Astrocyte (in vitro differentiated cells and primary cell): ENCODE results near the gene SRL. TPM values are rescaled to one million over a fixed set of nuclear protein-coding genes. Genes with fewer than 3 reads are reported as not detected.

Experiments
- DNase-seq: peaks from one replicate; pipeline ENCODE4 v3.0.0-alpha.2; 2010; ENCODE audit warnings: low read depth
- FAIRE-seq: peaks from 2 replicates; lab custom pipeline; 2011; peaks lifted over from hg19 to GRCh38; lab: Jason Lieb, UNC
- H2AFZ ChIP-seq: 2 replicates; pipeline ENCODE4 v1.6.0; 2012; ENCODE audit warnings: low read depth, low read length, inconsistent platforms
- H3K27ac ChIP-seq: 2 replicates; pipeline ENCODE4 v1.5.1; 2011; ENCODE audit warnings: low read depth, low read length, inconsistent platforms
- H3K27me3 ChIP-seq: 2 replicates; pipeline ENCODE4 v1.6.0; 2011; ENCODE audit warnings: low read length, inconsistent platforms; ENCODE audit not compliant: insufficient read depth
- H3K36me3 ChIP-seq: 2 replicates; pipeline ENCODE4 v1.5.1; 2011; ENCODE audit warnings: low read length, inconsistent platforms; ENCODE audit not compliant: insufficient read depth
- H3K4me1 ChIP-seq: 2 replicates; pipeline ENCODE4 v1.5.1; 2011; ENCODE audit warnings: low read length, inconsistent platforms; ENCODE audit not compliant: insufficient read depth
- H3K4me2 ChIP-seq: 2 replicates; pipeline ENCODE4 v1.6.0; 2012; ENCODE audit warnings: low read length, inconsistent platforms
- H3K4me3 ChIP-seq: 2 replicates; pipeline ENCODE4 v1.5.1; 2011; ENCODE audit warnings: low read depth, mild to moderate bottlenecking, low read length, inconsistent platforms; ENCODE audit not compliant: insufficient read depth
- H3K79me2 ChIP-seq: 2 replicates; pipeline ENCODE4 v1.6.0; 2012; ENCODE audit warnings: mild to moderate bottlenecking, low read length, inconsistent platforms; ENCODE audit not compliant: insufficient read depth
- H3K9ac ChIP-seq: 2 replicates; pipeline ENCODE4 v1.6.0; 2012; ENCODE audit warnings: mild to moderate bottlenecking, low read length, inconsistent platforms
- H3K9me3 ChIP-seq: 2 replicates; pipeline ENCODE4 v1.5.1; 2012; ENCODE audit warnings: low read depth, mild to moderate bottlenecking, low read length, inconsistent platforms; ENCODE audit not compliant: insufficient read depth
- H4K20me1 ChIP-seq: 2 replicates; pipeline ENCODE4 v1.6.0; 2012; ENCODE audit warnings: low read length, inconsistent platforms; ENCODE audit not compliant: insufficient read depth
- H3K27ac Mint-ChIP-seq: one replicate; pipeline ENCODE4 v1.8.0; 2021; ENCODE audit warnings: mild to moderate bottlenecking, mixed read lengths; ENCODE audit not compliant: unreplicated experiment
- H3K27me3 Mint-ChIP-seq: one replicate; pipeline ENCODE4 v1.8.0; 2021; ENCODE audit warnings: low read depth, mixed read lengths; ENCODE audit not compliant: unreplicated experiment
- H3K36me3 Mint-ChIP-seq: one replicate; pipeline ENCODE4 v1.8.0; 2021; ENCODE audit warnings: low read depth, mixed read lengths; ENCODE audit not compliant: unreplicated experiment
- H3K4me1 Mint-ChIP-seq: one replicate; pipeline ENCODE4 v1.8.0; 2021; ENCODE audit warnings: low read depth, mixed read lengths; ENCODE audit not compliant: unreplicated experiment
- H3K4me3 Mint-ChIP-seq: one replicate; pipeline ENCODE4 v1.8.0; 2021; ENCODE audit warnings: mild to moderate bottlenecking, moderate library complexity, mixed read lengths; ENCODE audit not compliant: unreplicated experiment
- H3K9me3 Mint-ChIP-seq: one replicate; pipeline ENCODE4 v1.8.0; 2021; ENCODE audit warnings: mild to moderate bottlenecking, mixed read lengths; ENCODE audit not compliant: unreplicated experiment
- CTCF ChIP-seq: IDR thresholded peaks from 2 replicates; pipeline ENCODE4 v1.5.1; 2011; ENCODE audit warnings: low read depth, mild to moderate bottlenecking, inconsistent platforms, low read length, moderate library complexity; ENCODE audit not compliant: insufficient read depth
- EZH2 ChIP-seq: IDR thresholded peaks from 2 replicates; pipeline ENCODE4 v1.6.1; 2012; ENCODE audit warnings: mild to moderate bottlenecking, low read length, inconsistent platforms; ENCODE audit not compliant: insufficient read depth
- total RNA-seq: library from RNA; stranded (reverse); gene quantifications from 2 replicates; pipeline ENCODE4 v1.2.1, GENCODE V29; 2021

SRL gene
- total RNA-seq, 1 donor from 2014 or later, result not detected

- H3K4me3 Mint-ChIP-seq, result no peak overlapping the region
- H3K27me3 ChIP-seq, result no peaks in the 10 kb centered on the region
- no peaks in the 10 kb centered on the region for H4K20me1 ChIP-seq
- H3K4me3 ChIP-seq, result no peak overlapping the region
- H3K36me3 ChIP-seq, result no peaks in the 10 kb centered on the region
- DNase-seq, result no peak
- no peak overlapping the region for H3K27ac Mint-ChIP-seq
- H3K9ac ChIP-seq, result no peak overlapping the region
- no peaks in the 10 kb centered on the region for H3K9me3 ChIP-seq
- H3K4me1 ChIP-seq, result peaks cover 7% of the 10 kb centered on the region
- H3K4me2 ChIP-seq, result no peak overlapping the region
- no peaks in the 10 kb centered on the region for H3K36me3 Mint-ChIP-seq
- no peak for FAIRE-seq
- no peaks in the 10 kb centered on the region for H3K79me2 ChIP-seq
- no peaks in the 10 kb centered on the region for H3K9me3 Mint-ChIP-seq
- TF ChIP-seq CTCF, result no peak
- TF ChIP-seq EZH2, result no peak
- H3K4me1 Mint-ChIP-seq, result peaks cover 5% of the 10 kb centered on the region
- no peak overlapping the region for H2AFZ ChIP-seq
- no peak overlapping the region for H3K27ac ChIP-seq
- peaks cover 22% of the 10 kb centered on the region for H3K27me3 Mint-ChIP-seq
These were observed 37.4 kb downstream of the SRL start for GRCh38 chr16:4204521-4204920.

GRCh38 chr16:4203748-4204147 lies 38.1 kb downstream of the SRL start:
- Histone ChIP-seq H3K4me1 (peaks cover 7% of the 10 kb centered on the region), H3K4me2 (no peak overlapping the region), H4K20me1 (no peaks in the 10 kb centered on the region), H3K9ac (no peak overlapping the region), H3K4me3 (no peak overlapping the region), H2AFZ (no peak overlapping the region), H3K9me3 (no peaks in the 10 kb centered on the region), H3K27ac (no peak overlapping the region), H3K79me2 (no peaks in the 10 kb centered on the region), H3K36me3 (no peaks in the 10 kb centered on the region), H3K27me3 (no peaks in the 10 kb centered on the region)
- DNase-seq (no peak), FAIRE-seq (no peak)
- H3K4me1 Mint-ChIP-seq, result peaks cover 5% of the 10 kb centered on the region
- no peaks in the 10 kb centered on the region for H3K36me3 Mint-ChIP-seq
- TF ChIP-seq CTCF (no peak), EZH2 (no peak)
- no peak overlapping the region for H3K27ac Mint-ChIP-seq
- H3K4me3 Mint-ChIP-seq, result no peak overlapping the region
- no peaks in the 10 kb centered on the region for H3K9me3 Mint-ChIP-seq
- peaks cover 22% of the 10 kb centered on the region for H3K27me3 Mint-ChIP-seq

GRCh38 chr16:4202615-4203345 lies 39.1 kb downstream of the SRL start:
- peaks cover 15% of the 10 kb centered on the region for H3K27me3 Mint-ChIP-seq
- H3K36me3 ChIP-seq, result no peaks in the 10 kb centered on the region
- H4K20me1 ChIP-seq, result no peaks in the 10 kb centered on the region
- no peak overlapping the region for H3K9ac ChIP-seq
- H2AFZ ChIP-seq, result no peak overlapping the region
- FAIRE-seq, result no peak
- H3K27ac Mint-ChIP-seq, result no peak overlapping the region
- no peak overlapping the region for H3K27ac ChIP-seq
- H3K4me3 ChIP-seq, result no peak overlapping the region
- peaks cover 7% of the 10 kb centered on the region for H3K4me1 ChIP-seq
- DNase-seq, result no peak
- no peaks in the 10 kb centered on the region for H3K36me3 Mint-ChIP-seq
- no peak for TF ChIP-seq CTCF
- TF ChIP-seq EZH2, result no peak
- no peaks in the 10 kb centered on the region for H3K9me3 ChIP-seq
- H3K79me2 ChIP-seq, result no peaks in the 10 kb centered on the region
- H3K27me3 ChIP-seq, result no peaks in the 10 kb centered on the region
- H3K4me3 Mint-ChIP-seq, result no peak overlapping the region
- peaks cover 5% of the 10 kb centered on the region for H3K4me1 Mint-ChIP-seq
- H3K9me3 Mint-ChIP-seq, result no peaks in the 10 kb centered on the region
- H3K4me2 ChIP-seq, result no peak overlapping the region
